NCI-H1436 (cell line): Measurements from ENCODE around the gene SYNGR4.

Experiments
- DNase-seq: peaks from one replicate; lab custom pipeline; 2025; lab: John Stamatoyannopoulos, UW

SYNGR4 gene

DNA sequence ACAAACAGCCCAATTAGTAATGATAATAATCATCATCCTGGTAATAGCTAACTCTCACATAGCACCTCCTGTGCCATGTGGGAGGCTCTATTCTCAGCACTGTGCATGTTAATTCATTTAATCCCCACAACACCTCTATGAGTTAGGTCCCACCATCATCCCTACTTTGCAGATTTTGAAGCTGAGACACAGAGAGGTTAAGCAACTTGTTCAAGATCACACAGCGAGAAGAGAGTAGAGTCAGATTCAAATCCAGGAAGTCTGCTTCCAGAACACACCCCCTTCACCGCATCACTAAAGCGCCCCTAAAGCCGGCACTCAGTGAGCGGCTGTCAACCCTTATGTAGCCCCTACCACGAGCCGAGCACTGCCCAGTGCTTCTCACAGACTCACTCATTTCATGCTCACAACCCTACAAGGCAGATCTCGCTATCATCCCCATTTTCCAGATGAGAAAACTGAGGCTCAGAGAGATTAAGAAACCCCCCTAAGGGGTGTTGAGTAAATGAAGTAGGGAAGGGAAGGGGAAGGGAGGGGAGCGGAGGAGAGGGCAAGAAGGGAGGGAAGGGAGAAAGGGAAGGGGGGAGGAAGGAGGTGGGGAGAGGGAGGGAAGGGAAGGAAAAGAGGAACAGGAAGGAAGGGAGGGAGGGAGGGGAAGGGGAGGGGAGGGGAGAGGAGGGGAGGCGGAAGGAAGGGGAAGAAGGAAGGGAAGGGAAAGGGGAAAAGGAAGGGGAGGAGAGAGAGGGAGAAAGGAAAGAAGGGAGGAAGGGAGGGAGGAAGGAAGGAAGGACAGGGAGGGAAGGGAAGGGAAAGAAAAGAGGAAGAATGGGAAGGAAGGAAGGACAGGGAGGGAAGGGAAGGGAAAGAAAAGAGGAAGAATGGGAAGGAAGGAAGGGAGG is 22.4 kb upstream of the SYNGR4 start:
- DNase-seq: no peak

DNA sequence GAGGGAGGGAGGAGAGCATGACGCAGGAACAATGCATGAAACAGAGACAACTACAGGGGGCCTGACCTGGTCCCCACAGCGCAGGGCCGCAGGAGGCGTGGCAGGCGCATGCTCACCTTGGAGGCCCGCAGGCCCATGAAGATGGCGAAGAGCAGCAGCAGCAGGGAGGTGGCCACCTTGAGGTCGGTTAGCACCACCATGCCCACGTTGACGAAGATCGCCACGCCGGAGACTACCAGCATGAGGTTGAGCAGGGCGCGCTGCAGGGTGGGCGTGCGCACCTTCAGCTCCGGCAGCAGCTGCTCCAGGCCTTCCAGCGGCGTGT is 21.8 kb upstream of the SYNGR4 start:
- no peak for DNase-seq

DNA sequence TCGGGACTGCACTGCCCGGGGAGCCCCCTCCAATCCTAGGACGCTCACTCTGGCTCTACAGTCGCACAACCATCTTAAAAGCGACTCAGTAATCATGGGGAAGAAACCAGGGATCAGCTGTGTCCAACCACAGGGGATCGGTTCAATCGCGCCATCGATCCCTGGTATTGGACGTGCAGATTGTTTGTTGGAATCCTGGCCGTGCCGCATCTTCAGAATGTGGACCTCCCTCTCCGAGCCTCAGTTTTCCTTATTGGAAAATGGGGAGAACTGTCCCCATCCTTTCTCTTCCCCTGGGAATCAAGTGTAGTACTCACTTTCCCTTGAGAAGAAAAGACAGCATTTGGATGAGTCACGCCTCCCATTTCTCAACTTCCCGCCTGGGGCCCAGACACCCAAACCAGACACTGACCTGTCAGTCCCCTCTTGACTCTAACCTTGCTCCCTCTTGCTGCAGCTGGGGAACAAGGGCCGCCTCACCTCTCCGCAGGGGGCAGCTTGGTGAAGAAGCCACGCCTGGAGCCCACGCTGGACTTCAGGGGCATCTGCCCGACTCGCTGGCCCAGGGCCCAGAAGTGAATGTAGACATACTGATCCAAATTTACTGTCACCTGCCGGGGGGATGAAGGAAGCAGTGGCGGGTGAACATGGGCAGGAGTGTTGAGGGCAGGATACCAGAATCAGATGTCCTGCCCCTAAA is 21.2 kb upstream of the SYNGR4 start:
- DNase-seq: no peak

DNA sequence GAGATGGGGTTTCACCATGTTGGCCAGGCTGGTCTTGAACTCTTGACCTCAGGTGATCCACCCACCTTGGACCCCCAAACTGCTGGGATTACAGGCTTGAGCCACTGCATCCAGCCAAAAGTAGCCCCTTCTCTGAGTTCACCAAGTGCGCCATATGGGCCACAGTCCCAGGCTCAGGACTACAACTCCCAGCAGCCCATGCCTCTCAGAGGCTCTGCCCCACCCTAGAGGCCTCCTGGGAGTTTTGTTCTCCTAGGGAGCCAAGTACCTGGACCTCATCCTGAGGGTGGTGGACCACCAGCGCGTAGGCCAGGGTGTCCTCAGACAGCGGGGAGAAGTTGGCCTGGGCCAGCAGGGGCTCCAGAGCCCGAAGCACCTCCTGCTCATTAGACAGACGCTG is 19.3 kb upstream of the SYNGR4 start:
- no peak for DNase-seq

DNA sequence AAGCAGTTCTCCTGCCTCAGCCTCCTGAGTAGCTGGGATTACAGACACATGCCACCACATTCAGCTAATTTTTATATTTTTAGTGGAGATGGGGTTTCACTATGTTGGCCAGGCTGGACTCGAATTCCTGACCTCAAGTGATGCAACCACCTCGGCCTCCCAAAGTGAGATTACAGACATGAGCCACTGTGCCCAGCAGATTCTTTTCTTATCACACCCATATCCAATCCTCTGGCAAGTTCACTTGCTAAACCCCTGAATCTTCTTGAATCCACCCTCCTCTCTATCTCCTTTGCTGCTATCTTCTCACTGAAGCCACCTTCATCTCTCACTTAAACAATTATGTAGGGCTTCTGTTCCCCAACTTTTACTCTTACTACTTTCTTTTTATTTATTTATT is 18.0 kb upstream of the SYNGR4 start:
- DNase-seq: no peak

DNA sequence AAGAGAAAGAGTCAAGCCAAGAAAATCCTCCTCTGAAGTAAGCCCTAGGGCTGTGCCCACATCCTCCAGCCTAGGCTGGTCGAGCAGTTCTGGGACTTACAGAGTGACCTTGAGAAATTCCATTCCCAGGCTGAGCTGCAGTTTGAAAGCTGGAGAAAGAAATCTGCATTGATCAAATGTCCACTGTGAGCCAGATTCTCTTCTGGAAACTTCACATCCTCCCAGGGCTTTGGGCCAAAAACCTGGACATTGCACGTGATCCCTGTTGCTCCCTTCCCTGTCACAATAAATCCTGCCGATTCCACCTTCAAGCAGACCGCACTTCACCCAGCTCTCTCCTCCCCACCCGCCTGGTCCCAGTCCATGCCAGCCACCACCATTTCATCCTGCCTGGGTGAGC is 16.1 kb upstream of the SYNGR4 start:
- no peak for DNase-seq

DNA sequence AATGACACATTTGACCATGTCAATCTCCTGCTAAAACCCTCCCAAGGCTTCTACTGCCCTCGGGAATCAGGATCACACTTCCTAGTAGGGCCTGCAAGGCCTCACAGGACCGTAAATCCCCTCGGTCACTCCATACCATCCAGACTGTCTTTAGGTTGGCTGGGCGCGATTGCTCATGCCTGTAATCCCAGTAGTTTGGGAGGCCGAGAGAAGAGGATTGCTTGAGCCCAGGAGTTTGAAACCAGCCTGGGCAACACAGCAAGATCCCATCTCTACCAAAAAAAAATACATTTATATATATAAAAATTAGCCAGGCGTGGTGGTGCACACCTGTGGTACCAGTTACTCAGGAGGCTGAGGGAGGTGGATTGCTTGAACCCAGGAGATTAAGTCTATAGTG is 15.4 kb upstream of the SYNGR4 start:
- no peak for DNase-seq

DNA sequence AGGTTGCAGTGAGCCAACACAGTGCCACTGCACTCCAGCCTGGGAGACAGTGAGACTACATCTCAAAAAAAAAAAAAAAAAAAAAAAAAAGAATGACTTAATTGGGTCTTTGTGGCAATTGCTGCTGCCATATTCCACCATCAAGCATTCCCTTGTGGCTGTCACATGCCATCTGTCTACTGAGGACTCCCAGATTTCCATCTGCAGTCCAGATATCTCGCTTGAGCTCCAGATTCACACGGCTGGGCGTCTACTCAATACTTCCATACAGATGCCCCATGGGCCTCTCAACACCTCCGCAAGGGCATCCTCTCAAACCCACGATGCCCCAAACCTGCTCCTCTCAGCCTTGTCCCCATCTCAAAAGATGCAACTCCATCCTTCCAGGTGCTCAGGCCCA is 13.3 kb upstream of the SYNGR4 start:
- DNase-seq: no peak

DNA sequence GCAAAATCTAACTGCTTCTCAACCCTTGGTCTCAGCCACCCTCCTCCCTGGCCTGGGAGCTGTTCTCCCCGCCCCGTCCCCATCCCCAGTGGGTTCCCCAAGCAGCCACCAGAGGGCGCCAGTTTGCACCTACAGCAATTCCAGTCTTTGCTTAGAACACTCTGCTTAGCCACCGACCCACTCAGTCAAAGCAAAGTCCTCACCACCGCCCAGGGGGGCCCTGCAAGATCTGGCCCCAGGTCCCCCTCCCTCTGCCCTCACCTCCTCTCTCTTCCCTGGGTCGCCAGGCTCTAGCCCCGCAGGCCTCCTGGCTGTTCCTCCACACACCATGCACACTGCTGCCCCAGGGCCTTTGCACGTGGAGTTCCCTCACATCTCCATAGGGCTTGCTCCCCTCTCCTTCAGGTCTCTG is 12.8 kb upstream of the SYNGR4 start:
- DNase-seq: peak; percentile 42

DNA sequence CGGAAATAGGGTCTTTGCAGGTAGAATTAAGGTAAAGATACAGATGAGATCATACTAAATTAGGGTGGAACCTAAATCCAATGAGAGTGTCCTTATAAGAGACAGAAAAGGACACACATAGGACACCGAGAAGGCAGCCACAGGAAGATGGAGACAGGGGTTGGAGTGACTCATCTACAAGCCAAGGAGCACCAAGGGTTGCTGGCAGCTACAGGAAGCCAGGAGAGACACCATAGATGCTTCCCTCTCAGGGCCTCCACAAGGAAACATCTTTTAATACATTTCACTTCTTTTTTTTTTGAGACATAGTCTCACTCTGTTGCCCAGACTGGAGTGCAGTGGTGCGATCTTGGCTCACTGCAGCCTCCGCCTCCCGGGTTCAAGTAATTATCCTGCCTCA is 10.5 kb upstream of the SYNGR4 start:
- no peak for DNase-seq

DNA sequence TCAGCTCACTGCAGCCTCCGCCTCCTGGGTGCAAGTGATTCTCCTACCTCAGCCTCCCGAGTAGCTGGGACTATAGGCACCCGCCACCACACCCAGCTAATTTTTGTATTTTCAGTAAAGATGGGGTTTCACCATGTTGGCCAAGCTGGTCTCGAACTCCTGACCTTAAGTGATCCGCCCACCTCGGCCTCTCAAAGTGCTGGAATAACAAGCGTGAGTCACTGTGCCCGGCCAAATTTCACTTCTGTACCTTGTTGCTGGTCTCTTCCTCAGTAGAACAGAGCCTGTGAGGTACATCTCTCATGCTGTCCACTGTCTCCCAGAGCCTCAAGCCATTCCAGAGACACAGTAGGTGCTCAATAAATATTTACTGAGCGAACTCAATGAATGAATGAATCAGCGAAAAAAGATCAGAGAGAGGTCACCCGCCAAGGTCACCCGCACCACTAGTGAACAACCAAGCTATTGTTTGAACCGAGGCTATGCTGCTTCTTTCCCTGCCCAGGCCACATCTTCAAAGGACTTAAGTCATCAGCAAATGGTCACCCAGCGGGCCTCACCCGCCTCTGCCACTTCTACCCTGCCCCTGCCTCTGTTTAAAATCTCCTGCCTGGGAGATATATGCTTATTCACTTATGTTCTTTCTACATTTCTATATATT is 9.7 kb upstream of the SYNGR4 start:
- no peak for DNase-seq

DNA sequence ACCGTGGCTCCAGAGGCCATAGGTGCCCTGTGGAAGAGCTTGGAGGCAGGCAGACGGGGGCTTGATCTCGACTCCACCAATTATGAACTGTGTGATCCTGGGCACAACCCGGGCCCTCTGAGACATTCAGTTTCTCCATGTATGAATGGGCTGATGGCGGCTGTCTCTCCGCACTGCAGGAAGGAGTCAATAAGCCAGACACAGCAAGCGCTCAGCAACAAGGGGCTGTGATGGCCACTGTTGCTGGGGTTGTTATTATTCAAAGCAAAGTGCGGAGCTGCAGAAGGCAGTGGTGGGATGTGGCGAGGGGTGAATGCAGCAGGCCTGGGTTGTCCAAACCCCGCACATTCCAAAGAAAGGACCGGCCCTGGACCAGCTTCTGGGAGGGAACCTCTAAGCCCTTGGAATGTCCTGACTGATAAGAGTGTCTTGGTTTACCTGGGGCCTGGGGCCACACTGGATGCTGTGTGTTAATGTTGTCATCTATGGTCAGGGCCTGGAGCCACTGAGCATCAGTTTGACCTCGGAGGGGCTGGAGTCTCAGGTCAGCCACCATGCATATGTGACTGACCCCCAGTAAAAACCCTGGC is 8.7 kb upstream of the SYNGR4 start:
- no peak for DNase-seq

DNA sequence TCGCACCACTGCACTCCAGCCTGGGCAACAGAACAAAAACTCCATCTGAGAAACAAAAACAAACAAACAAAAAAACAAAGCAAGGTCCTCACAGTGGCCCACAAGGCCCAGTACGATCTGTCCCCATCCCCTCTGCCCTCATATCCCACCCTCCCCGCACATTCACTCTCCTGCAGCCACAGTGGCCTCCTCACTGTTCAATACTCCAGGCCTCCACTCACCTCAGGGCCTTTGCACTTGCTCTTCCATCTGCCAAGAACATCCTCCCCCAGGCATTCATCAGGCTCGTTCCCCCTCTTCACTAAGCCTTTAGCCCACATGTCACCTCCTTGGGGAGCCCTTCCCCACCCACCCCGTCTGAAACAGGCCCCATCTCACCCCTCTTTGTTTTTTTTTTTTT is 5.0 kb upstream of the SYNGR4 start:
- DNase-seq: no peak

DNA sequence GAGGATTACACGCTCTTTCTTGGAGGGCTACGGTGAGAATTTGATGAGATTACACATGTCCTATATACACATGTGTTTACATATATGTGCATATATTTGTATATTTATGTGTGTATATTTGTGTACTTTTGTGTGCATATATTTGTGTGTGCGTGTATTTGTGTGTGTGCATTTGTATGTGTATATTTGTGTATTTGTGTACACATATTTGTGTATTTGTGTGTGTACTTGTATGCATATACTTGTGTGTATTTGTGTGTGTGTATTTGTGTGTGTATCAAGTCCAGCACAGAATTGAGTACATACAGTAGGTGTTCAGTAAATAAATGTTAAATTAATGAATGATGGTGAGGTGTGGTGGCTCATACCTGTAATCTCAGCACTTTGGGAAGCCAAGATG is 2.3 kb upstream of the SYNGR4 start:
- DNase-seq: no peak

DNA sequence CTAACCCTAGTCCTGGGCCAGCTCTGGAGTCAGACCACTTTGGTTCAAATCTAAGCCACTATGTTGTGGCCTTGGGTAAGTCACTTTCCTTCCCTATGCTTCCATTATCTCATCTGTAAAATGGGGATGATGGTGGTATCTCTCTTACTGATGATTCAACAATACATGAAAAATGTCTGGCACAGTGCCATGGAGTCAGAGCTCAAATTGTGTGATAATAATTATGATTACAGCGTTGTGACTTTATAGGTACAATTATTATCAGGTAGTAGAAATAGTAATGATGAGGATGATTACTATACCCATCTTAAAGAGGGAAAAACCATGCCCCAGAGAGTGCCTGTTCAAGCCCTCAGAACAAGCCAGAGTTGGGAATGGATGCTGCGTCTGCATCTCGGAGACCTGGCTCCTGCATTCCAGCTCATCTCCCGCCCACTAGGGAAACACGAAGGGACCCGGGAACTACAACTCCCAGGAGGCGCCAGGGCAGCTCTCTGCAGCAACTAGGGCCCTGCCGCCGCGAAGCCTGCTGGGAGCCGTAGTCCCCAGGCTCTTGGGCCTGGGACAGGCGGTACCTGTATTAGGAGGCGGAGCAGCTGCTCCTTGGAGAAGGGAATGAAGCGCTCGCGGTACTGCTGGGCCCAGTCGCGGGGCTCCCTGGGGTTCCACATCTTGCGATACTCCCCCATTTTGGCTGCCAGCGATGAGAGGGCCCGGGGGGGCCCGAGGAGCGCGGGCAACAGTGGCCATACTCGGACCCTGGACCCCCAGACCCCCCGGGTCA is 1.3 kb upstream of the SYNGR4 start:
- DNase-seq: peak; percentile 99

DNA sequence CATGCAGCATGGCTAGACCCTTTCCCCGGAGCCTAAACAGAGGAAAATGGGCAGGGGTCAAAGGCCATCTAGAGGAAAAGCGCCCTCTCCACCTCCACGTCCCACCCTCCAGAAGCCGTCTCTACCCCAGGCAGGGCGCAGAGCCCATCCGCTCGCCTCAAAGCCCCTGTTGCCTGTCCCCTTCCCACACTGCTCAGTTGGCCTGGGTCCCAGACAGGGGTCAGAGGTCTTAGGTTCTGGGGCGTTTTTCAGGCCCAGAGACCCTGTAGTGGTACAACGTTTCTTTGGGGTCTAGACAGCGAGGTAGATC is 712 bp upstream of the SYNGR4 start:
- no peak for DNase-seq

DNA sequence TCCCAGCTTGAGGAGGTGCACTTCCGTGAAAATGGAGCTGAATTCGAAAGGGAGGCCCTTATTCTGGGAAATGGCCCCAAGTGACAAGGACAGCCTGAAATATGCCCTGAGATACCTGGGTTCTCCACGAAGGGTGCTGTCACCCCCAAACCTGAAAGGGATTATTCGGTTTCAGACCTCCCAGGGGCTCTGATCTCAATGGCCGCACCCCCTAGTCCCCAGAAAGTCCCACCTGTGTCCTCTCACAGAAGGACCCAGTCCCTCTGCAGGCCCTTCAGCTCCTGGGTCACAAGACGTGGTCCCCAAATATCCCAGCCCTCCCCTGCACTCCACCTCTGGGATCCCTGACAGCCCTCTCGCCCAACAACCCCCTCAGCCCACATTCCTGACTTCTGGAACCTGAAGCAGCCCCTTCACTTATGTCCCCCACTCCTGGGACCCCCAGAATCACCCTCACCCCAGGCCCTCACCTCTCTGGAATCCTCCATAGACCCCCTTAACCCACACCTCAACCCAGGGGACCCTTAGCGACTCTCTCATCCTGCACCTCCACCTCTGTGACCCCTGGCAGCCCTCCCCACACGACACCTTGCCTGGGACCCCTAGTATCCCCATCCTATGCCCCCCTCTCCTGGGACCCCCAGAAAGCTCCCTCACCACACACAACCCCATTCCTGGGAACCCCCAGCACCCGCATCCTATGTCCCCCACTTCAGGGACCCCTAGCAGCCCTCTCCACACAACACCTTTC is 606 bp downstream of the SYNGR4 start:
- DNase-seq: no peak

DNA sequence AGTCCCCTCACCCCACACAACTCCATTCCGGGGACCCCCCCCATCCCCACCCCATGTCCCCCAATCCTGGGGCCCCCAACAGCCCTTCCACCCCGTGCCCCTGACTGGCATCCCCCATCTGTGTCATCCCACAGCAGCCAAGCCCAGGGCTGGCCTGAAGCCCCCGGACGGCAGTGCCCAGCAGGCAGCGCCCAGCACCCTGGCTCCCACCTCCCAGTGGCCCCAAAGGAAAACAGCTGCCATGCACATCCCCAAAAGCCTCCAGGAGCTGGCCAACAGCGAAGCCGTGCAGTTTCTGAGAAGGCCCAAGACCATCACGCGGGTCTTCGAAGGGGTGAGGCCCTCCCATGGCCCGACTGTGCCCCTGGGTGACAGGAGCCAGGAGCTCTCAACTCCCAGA is 1.4 kb downstream of the SYNGR4 start:
- no peak for DNase-seq

DNA sequence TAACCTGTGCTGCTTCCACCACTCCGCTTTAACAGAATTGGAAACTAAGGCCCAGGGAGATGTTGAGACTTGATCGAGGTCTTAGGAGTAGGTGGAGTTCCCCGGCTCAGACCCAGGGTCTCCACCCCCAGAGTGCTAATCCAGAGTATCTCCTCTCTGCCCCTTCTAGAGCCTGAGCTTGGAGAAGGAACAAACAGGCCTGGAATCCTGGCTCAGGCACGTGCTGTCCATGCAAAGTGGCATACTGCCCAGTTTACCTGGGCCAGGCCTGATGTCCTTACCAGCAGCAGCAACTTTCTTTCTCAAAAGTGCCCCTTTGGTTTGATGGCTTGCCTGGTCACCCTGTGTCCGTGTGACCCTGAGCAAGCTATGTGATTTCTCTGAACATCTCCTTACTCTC is 3.7 kb downstream of the SYNGR4 start:
- no peak for DNase-seq

DNA sequence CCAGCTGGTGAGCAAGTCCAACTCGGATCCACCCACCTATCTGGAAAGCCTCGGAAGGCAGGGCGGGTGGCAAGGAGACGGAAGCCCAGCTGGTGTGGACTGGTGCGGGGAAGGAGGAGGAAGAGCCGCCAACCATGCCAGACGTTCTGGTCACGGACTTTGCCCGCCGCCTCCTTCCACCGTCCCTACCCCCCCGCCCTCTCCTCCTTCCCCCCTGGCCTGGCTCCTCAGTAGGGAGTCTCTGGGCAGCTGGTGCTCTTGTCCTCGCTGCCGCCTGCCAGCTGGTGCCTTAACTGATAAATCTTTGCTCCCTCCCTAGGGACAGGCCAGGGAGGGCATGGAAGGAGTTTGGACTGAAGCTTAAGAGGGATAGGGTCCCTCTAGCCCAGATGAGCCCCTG is 4.8 kb downstream of the SYNGR4 start:
- DNase-seq: peak; percentile 35

DNA sequence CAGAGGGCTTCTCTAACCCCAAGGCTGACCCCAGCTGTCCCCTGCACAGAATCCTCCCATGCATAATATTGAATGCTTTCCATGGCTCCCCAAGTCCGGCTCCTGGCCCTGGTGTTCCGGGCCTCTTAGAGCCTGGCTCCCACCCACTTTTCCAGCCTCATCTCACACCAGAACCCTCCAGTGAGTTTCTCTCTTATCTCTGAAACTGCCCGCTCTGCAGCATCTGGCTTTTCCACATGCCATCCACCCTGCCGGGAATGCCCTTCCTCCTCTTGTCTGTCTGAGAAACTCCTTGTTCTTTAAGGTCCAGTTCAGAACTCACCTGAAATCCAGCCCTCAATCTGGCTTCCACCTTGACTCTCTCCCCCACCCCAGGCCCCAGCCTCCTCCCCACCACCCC is 6.8 kb downstream of the SYNGR4 start:
- DNase-seq: no peak

DNA sequence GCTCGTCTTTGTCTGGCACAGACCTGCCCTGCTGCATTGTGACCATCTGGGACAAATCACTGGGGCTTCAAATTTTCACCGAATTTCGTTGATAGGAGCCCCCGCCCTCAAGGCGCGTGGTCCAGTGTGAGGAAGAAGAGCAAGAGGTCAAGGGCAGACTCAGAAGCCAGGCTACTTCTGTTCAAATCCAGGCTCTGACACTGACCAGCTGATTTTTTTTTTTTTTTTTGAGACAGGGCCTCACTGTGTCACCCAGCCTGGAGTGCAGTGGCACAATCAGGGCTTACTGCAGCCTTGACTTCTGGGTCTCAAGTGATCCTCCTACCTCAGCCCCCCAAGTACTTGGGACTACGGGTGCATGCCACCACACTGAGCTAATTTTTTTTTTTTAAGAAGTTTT is 7.2 kb downstream of the SYNGR4 start:
- no peak for DNase-seq
